ENCODE results near the gene ABI1.

GRCh38 chr10:26743841-26744240, 116.9 kb downstream of the ABI1 start:
- no peak for TF ChIP-seq CTCF (conservative IDR thresholded peaks at IDR 0.05; ENCODE audit: low read depth, low read length)
- no peak for TF ChIP-seq EZH2 (IDR thresholded peaks at IDR 0.05; ENCODE audit: low read length, unreplicated experiment)

Measured in PC-3 (cell line).